ENCODE results near the gene TOPAZ1. TPM values are rescaled to one million over a fixed set of nuclear protein-coding genes. Genes with fewer than 3 reads are reported as not detected.

TOPAZ1 gene
- total and polyA plus RNA-seq, 9 of the 15 experiments (the other 6 are each of a cell fraction or from before 2014, with no cell fraction given) = 0.01 TPM; not detected in 8

- H3K9ac ChIP-seq (ENCODE audit: insufficient read depth in 1 of 2, low read depth in 2 of 2, low read length in 2 of 2) = peak overlapping the region in 1 of 2 experiments; percentile 43; a peak in 1 of 4 replicates
- TF ChIP-seq RAD51 (IDR thresholded peaks at IDR 0.05; ENCODE audit: borderline replicate concordance, low read depth) (no peak), FIP1L1 (IDR thresholded peaks at IDR 0.05; ENCODE audit: low read depth, low read length, poor library complexity, severe bottlenecking) (no peak), RAD21 (CRISPR knock-in tag; conservative IDR thresholded peaks at IDR 0.05 in 1 of 2, IDR thresholded peaks at IDR 0.05 in 1 of 2) (peak in 1 of 2 experiments; percentile 64; a peak in 2 of 4 replicates), RBM25 (IDR thresholded peaks at IDR 0.05; ENCODE audit: low read depth, low read length, severe bottlenecking) (peak; percentile 92), SMC3 (conservative IDR thresholded peaks at IDR 0.05; ENCODE audit: insufficient read depth, low read depth, low read length) (peak; percentile 36; the same call in 1 of the 2 replicates), SAP30 (IDR thresholded peaks at IDR 0.05; ENCODE audit: borderline replicate concordance, insufficient read depth, low read depth, low read length, poor library complexity, severe bottlenecking) (no peak), ZBTB12 (CRISPR knock-in tag; IDR thresholded peaks at IDR 0.05) (no peak)
- TF ChIP-seq, protein P1, sequence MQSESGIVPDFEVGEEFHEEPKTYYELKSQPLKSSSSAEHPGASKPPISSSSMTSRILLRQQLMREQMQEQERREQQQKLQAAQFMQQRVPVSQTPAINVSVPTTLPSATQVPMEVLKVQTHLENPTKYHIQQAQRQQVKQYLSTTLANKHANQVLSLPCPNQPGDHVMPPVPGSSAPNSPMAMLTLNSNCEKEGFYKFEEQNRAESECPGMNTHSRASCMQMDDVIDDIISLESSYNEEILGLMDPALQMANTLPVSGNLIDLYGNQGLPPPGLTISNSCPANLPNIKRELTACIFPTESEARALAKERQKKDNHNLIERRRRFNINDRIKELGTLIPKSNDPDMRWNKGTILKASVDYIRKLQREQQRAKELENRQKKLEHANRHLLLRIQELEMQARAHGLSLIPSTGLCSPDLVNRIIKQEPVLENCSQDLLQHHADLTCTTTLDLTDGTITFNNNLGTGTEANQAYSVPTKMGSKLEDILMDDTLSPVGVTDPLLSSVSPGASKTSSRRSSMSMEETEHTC (IDR thresholded peaks at IDR 0.05) = no peak
- TF ChIP-seq, protein P2, sequence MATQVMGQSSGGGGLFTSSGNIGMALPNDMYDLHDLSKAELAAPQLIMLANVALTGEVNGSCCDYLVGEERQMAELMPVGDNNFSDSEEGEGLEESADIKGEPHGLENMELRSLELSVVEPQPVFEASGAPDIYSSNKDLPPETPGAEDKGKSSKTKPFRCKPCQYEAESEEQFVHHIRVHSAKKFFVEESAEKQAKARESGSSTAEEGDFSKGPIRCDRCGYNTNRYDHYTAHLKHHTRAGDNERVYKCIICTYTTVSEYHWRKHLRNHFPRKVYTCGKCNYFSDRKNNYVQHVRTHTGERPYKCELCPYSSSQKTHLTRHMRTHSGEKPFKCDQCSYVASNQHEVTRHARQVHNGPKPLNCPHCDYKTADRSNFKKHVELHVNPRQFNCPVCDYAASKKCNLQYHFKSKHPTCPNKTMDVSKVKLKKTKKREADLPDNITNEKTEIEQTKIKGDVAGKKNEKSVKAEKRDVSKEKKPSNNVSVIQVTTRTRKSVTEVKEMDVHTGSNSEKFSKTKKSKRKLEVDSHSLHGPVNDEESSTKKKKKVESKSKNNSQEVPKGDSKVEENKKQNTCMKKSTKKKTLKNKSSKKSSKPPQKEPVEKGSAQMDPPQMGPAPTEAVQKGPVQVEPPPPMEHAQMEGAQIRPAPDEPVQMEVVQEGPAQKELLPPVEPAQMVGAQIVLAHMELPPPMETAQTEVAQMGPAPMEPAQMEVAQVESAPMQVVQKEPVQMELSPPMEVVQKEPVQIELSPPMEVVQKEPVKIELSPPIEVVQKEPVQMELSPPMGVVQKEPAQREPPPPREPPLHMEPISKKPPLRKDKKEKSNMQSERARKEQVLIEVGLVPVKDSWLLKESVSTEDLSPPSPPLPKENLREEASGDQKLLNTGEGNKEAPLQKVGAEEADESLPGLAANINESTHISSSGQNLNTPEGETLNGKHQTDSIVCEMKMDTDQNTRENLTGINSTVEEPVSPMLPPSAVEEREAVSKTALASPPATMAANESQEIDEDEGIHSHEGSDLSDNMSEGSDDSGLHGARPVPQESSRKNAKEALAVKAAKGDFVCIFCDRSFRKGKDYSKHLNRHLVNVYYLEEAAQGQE (IDR thresholded peaks at IDR 0.05; ENCODE audit: borderline replicate concordance) = peak; percentile 46; the same call in 1 of the 2 replicates
- TF ChIP-seq, protein P2 (CRISPR knock-in tag; IDR thresholded peaks at IDR 0.05; ENCODE audit: low read depth) = no peak
These were observed 77.2 kb downstream of the TOPAZ1 start for GRCh38 chr3:44318891-44319311.

More at GRCh38 chr3:44318891-44319311, 77.2 kb downstream of the TOPAZ1 start:
- Histone ChIP-seq H3K27ac (ENCODE audit: extremely low read depth, low read depth, low read length) (no peak overlapping the region), H3K4me3 (no peak overlapping the region), H4K20me1 (replicated peaks; ENCODE audit: control insufficient read depth, insufficient read depth, low read length) (no peaks in the 10 kb centered on the region), H3K27me3 (ENCODE audit: control insufficient read depth in 2 of 2, insufficient read depth in 2 of 2, low read length in 2 of 2) (no peaks in the 10 kb centered on the region), H2AFZ (ENCODE audit: low read depth, low read length) (peak overlapping the region; percentile 57; the same call in 1 of the 2 replicates), H3K36me3 (ENCODE audit: control insufficient read depth, insufficient read depth, low read length) (no peaks in the 10 kb centered on the region), H3K9me3 (replicated peaks; ENCODE audit: control insufficient read depth, insufficient read depth, low read depth, low read length) (no peaks in the 10 kb centered on the region), H3K9me1 (ENCODE audit: control insufficient read depth, insufficient read depth, low read length) (no peaks in the 10 kb centered on the region), H3K4me1 (replicated peaks in 1 of 2; ENCODE audit: control insufficient read depth in 2 of 2, insufficient read depth in 2 of 2, low read length in 2 of 2) (no peaks in the 10 kb centered on the region), H3K79me2 (ENCODE audit: control insufficient read depth, insufficient read depth, low read length) (no peaks in the 10 kb centered on the region), H3K4me2 (ENCODE audit: insufficient read depth, low read length) (no peak overlapping the region)
- POLR2A ChIA-PET = no interaction called here
- 37% methylated on average over 8 of the region's 8 CpGs for WGBS (ENCODE audit: insufficient coverage, low coverage, missing lambda C conversion rate)
- BruUV-seq (replicated peaks) = no TSS peak
- DNase-seq (ENCODE audit: extremely low read depth in 1 of 4, low spot score in 3 of 4) = peak in 2 of 4 experiments; percentile 30 to 35
- in situ Hi-C loops (cut with MboI) (no loop called here), intact Hi-C loops (cut with micrococcal nuclease) (no loop called here)
- CTCF ChIA-PET (ENCODE audit: low intra/inter-chr PET ratio) = no interaction called here
- peak; percentile 35 for FAIRE-seq
- peak; percentile 80 for ATAC-seq

Measured in K562 (cell line).